ENCODE measurements around the gene PLCB4.

Gene PLCB4

DNA sequence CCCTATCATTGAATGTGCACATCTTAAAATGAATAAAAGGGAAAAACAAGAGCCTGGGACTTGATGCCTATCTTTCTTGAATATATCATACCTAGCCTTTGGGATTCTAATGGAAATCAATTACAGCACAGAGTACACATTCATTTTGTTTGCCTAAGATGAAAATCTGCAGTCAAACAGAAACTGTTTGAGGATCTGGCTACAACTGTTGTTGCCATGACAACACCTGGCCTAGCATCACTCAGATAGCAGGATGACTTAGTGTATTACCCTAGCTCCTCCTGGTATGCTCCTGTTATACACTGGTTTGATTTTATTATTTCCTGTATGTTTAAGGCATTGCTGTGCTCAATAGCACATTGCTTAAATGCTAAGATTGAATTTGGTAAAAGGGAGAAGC, 374.0 kb downstream of the PLCB4 start:
- peak; percentile 3 for DNase-seq (ENCODE audit: low spot score)
- TF ChIP-seq, protein P1, sequence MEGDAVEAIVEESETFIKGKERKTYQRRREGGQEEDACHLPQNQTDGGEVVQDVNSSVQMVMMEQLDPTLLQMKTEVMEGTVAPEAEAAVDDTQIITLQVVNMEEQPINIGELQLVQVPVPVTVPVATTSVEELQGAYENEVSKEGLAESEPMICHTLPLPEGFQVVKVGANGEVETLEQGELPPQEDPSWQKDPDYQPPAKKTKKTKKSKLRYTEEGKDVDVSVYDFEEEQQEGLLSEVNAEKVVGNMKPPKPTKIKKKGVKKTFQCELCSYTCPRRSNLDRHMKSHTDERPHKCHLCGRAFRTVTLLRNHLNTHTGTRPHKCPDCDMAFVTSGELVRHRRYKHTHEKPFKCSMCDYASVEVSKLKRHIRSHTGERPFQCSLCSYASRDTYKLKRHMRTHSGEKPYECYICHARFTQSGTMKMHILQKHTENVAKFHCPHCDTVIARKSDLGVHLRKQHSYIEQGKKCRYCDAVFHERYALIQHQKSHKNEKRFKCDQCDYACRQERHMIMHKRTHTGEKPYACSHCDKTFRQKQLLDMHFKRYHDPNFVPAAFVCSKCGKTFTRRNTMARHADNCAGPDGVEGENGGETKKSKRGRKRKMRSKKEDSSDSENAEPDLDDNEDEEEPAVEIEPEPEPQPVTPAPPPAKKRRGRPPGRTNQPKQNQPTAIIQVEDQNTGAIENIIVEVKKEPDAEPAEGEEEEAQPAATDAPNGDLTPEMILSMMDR (IDR thresholded peaks at IDR 0.05; ENCODE audit: borderline replicate concordance, control extremely low read depth, extremely low read depth, insufficient read depth, missing control alignments): no peak

DNA sequence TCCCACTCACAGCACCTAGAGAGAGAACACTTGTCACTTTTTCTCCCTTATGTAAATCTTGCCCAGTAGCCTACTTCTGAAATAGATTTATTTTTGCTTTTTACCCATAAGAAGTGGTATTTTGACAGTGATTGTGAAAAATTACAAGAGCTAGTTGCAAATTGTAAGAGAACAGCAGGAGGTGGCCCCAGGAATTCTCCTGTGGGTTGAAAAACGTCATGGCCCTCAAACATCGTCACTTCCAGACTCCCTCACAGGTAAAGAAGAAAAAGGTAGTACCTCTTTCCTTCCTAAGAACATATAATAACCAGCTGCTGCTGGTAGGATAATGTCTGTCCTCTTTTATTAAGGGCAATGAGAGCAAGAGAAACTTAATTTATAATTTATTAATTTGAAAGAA, 376.0 kb downstream of the PLCB4 start:
- TF ChIP-seq, protein P1 (IDR thresholded peaks at IDR 0.05; ENCODE audit: borderline replicate concordance, control extremely low read depth, extremely low read depth, insufficient read depth, missing control alignments): no peak
- no peak for DNase-seq (ENCODE audit: low spot score)
- in situ Hi-C loops (cut with MboI; ENCODE audit: low sequenced_read_pairs, unreplicated experiment): no loop called here

More for the DNA sequence above, 374.0 kb downstream of the PLCB4 start:
- in situ Hi-C loops (cut with MboI; ENCODE audit: low sequenced_read_pairs, unreplicated experiment): no loop called here

DNA sequence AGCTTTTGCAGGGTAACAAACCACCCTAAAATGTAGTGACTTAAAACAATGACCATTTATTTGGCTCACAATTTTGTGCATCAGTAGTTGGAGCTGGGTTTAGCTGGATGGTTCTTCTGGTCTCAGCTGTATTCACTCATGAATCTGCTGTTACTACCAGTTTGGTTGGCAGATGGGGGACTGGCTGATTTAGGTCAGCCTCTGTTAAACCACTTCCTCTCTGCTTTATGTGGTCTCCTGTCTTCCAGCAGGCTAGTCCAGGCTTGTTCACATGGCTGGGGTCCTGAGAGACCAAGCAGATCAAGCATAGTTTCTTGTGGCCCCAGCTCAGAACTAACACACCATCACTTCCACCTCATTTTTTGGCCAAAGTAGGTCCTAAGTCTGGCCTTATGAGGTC, 378.3 kb downstream of the PLCB4 start:
- no peak for DNase-seq (ENCODE audit: low spot score)
- TF ChIP-seq, protein P1 (IDR thresholded peaks at IDR 0.05; ENCODE audit: borderline replicate concordance, control extremely low read depth, extremely low read depth, insufficient read depth, missing control alignments): no peak
- in situ Hi-C loops (cut with MboI; ENCODE audit: low sequenced_read_pairs, unreplicated experiment): no loop called here

DNA sequence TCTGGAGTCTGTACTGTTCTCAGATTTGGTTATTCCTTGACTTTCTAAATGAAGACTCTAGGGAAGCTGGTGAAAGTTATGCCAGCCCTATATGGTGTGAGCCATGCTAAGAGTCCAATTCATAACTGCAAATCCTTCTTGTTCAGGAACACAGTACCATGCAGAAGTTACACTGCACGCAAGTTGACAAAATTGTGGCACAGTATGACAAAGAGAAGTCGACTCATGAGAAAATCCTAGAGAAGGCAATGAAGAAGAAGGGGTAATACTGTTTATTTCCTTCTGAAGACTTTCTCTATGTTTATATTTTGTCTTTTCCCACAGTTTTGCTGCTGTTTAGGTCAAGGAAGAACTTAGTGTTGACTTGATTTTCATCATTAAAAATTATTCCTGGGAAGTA, 384.3 kb downstream of the PLCB4 start:
- TF ChIP-seq, protein P1 (IDR thresholded peaks at IDR 0.05; ENCODE audit: borderline replicate concordance, control extremely low read depth, extremely low read depth, insufficient read depth, missing control alignments): no peak
- in situ Hi-C loops (cut with MboI; ENCODE audit: low sequenced_read_pairs, unreplicated experiment): no loop called here

DNA sequence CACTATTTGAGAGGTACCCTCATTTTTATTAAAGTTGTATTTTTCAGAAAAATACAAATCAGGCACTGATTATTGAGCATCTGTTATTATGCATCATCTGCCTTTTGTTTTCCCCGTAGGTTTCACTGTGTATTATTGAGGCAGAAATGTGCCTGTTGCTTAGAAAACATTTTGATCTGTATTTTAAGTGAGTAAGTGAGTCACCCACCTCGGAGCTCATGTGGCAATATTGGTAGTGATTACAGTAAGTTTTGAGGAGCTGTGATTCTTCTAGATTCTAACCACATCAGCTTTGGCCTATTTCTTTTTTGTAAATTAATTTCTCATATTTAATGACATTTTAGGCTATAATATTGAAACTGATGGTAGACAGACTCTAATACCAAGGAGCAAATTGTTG, 385.9 kb downstream of the PLCB4 start:
- in situ Hi-C loops (cut with MboI; ENCODE audit: low sequenced_read_pairs, unreplicated experiment): no loop called here
- TF ChIP-seq, protein P1 (IDR thresholded peaks at IDR 0.05; ENCODE audit: borderline replicate concordance, control extremely low read depth, extremely low read depth, insufficient read depth, missing control alignments): no peak
- no peak for DNase-seq (ENCODE audit: low spot score)

More for the DNA sequence above, 384.3 kb downstream of the PLCB4 start:
- no peak for DNase-seq (ENCODE audit: low spot score)

DNA sequence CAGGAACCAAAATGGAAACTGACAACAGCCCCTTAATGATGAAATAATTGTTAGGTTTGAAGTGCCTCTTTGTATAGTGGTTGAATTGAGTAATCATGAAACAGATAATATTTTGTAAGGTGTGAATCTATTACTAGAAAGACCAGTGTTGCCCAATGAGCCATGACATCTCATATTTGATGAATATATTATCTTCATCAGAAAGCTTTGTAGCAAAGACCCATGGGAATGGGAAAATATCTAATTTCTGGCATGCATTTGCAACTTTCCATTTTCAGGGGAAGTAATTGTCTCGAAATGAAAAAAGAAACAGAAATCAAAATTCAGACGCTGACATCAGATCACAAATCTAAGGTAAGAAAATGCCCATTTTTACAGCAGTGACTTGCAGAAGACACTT, 388.2 kb downstream of the PLCB4 start:
- no peak for DNase-seq (ENCODE audit: low spot score)
- in situ Hi-C loops (cut with MboI; ENCODE audit: low sequenced_read_pairs, unreplicated experiment): no loop called here
- TF ChIP-seq, protein P1 (IDR thresholded peaks at IDR 0.05; ENCODE audit: borderline replicate concordance, control extremely low read depth, extremely low read depth, insufficient read depth, missing control alignments): no peak
